GM23248 (cell line): Measurements from ENCODE around the gene MBNL3. TPM values are rescaled to one million over a fixed set of nuclear protein-coding genes. Genes with fewer than 3 reads are reported as not detected.
A peak's percentile ranks its signal among the peaks of the same experiment; 100 is the strongest.

Experiments used
- DNase-seq: peaks from one replicate; pipeline ENCODE4 v3.0.0-alpha.2; 2015
- H2AFZ ChIP-seq: fragments of 200-600 bp; sonication (generic); 2 replicates; pipeline ENCODE4 v1.6.1; 2016; ENCODE audit warnings: antibody characterized with exemption
- H3F3A ChIP-seq: fragments of 200-600 bp; sonication (generic); 2 replicates; pipeline ENCODE4 v1.6.1; 2016; ENCODE audit warnings: mild to moderate bottlenecking, antibody characterized with exemption, mixed run types; ENCODE audit not compliant: insufficient read depth
- H3K27ac ChIP-seq: fragments of 200-600 bp; sonication (generic); 2 replicates; pipeline ENCODE4 v1.5.1; 2016; ENCODE audit warnings: mild to moderate bottlenecking
- H3K27me3 ChIP-seq: fragments of 200-600 bp; sonication (generic); replicated peaks from 2 replicates; pipeline ENCODE4 v1.6.1; 2016; ENCODE audit warnings: mild to moderate bottlenecking; ENCODE audit not compliant: insufficient read depth
- H3K36me3 ChIP-seq: fragments of 200-600 bp; sonication (generic); 2 replicates; pipeline ENCODE4 v1.6.1; 2016; ENCODE audit warnings: low read depth, mild to moderate bottlenecking
- H3K4me1 ChIP-seq: fragments of 200-600 bp; sonication (generic); 2 replicates; pipeline ENCODE4 v1.6.1; 2016; ENCODE audit warnings: mild to moderate bottlenecking; ENCODE audit not compliant: insufficient read depth
- H3K4me2 ChIP-seq: fragments of 200-600 bp; sonication (generic); one replicate; pipeline ENCODE4 v1.6.1; 2016; ENCODE audit warnings: mild to moderate bottlenecking; ENCODE audit not compliant: unreplicated experiment
- H3K4me3 ChIP-seq: fragments of 200-600 bp; sonication (generic); 2 replicates; pipeline ENCODE4 v1.5.1; 2016; ENCODE audit warnings: mild to moderate bottlenecking
- H3K79me2 ChIP-seq: fragments of 200-600 bp; sonication (generic); 2 replicates; pipeline ENCODE4 v1.6.1; 2016; ENCODE audit warnings: mild to moderate bottlenecking; ENCODE audit not compliant: insufficient read depth
- H3K9ac ChIP-seq: fragments of 200-600 bp; sonication (generic); 2 replicates; pipeline ENCODE4 v1.6.1; 2016; ENCODE audit warnings: mild to moderate bottlenecking
- H3K9me2 ChIP-seq: fragments of 200-600 bp; sonication (generic); 2 replicates; pipeline ENCODE4 v1.6.1; 2016; ENCODE audit warnings: mixed run types, mild to moderate bottlenecking, moderate library complexity; ENCODE audit not compliant: insufficient read depth
- H3K9me3 ChIP-seq: fragments of 200-600 bp; sonication (generic); one replicate; pipeline ENCODE4 v1.6.1; 2017; ENCODE audit warnings: low read depth
- H4K20me1 ChIP-seq: fragments of 200-600 bp; sonication (generic); 2 replicates; pipeline ENCODE4 v1.6.0; 2016; ENCODE audit not compliant: insufficient read depth
- EZH2 ChIP-seq: fragments of 200-600 bp; sonication (generic); IDR thresholded peaks from 2 replicates; pipeline ENCODE4 v1.6.1; 2018; ENCODE audit warnings: antibody characterized with exemption, mild to moderate bottlenecking; ENCODE audit not compliant: insufficient read depth, poor library complexity, severe bottlenecking
- EZH2phosphoT487 ChIP-seq: fragments of 200-600 bp; sonication (generic); IDR thresholded peaks from 2 replicates; pipeline ENCODE4 v1.6.1; 2018; ENCODE audit warnings: antibody characterized with exemption, moderate library complexity, mild to moderate bottlenecking, low read depth; ENCODE audit not compliant: insufficient read depth
- WGBS, 2 experiments: methylation state at CpG; one replicate each; pipeline ENCODE4 v1.1.6; 2015 to 2017; ENCODE audit warnings: low lambda C conversion rate in 2 of 2, low coverage in 1 of 2; ENCODE audit errors: missing lambda C conversion rate in 2 of 2; 5-methylcytosine and 5-hydroxymethylcytosine counted together
- in situ Hi-C: fragments of 300-500 bp; cut with MboI; formaldehyde crosslinking; loops from 2 replicates; pipeline ENCODE4 v1.15.0; 2020
- polyA plus RNA-seq: library from polyadenylated mRNA; unstranded; fragments of >200 nt; fragmentation: Nextera tagmentation; extraction: Ambion mirVana; gene quantifications from 2 replicates; pipeline ENCODE4 v1.2.1, GENCODE V29; 2016
- total RNA-seq: library from RNA; depleted of rRNA; stranded (reverse); fragments of >200 nt; shearing (Covaris generic); gene quantifications from 2 replicates; pipeline ENCODE4 v1.2.3, GENCODE V29; 2014

The MBNL3 gene
- total and polyA plus RNA-seq, 2 experiments from 2014 or later = 0.88 to 2.4 TPM

DNA sequence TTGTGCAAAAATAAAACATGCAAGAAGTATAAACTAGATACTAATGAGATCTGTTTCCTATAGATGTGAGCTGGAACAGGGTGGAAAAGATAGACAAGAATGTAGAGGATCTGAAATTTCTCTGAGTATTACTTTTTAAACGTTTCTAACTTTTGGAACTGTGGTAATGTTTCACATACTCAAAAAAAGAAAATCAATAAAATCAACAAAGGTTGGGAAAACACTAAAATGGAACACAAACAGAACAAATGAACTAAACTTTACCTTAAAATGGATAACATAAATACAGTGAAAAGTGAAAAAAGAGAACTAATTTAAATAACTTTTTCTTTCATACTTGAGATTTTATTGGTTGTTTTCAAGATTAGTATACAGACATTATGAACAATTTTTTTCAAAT lies 32.0 kb upstream of the MBNL3 start:
- no peak for TF ChIP-seq EZH2
- no peak for TF ChIP-seq EZH2phosphoT487
- WGBS, 2 experiments = 16 to 50% methylated on average over 1 of the region's 1 CpG
- Histone ChIP-seq H3F3A (no peaks in the 10 kb centered on the region), H3K27ac (no peak overlapping the region), H2AFZ (no peak overlapping the region), H3K4me3 (no peak overlapping the region), H3K36me3 (no peaks in the 10 kb centered on the region), H3K9ac (no peak overlapping the region), H3K9me2 (no peaks in the 10 kb centered on the region), H3K4me1 (no peaks in the 10 kb centered on the region), H4K20me1 (no peaks in the 10 kb centered on the region), H3K9me3 (no peaks in the 10 kb centered on the region), H3K27me3 (no peaks in the 10 kb centered on the region), H3K79me2 (no peaks in the 10 kb centered on the region), H3K4me2 (no peak overlapping the region)
- in situ Hi-C loops = no loop called here
- DNase-seq = no peak

DNA sequence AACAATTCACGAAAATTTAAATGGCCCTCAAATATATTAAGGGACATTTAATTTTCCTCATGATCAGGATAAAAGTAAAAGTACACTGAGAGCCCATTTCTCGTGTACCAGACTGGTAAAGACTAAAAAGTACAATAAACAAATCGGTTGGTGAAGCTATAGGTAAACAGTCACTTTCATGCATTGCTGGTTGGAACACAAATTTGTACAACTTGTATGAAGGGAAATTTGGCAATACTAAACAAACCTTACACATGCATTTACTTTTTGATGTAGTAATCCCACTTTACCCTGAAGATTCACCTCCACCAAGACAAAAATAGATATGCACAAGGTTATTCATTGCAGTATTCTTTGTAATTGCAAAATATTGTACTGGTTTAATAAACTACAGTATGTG lies 31.4 kb upstream of the MBNL3 start:
- in situ Hi-C loops = no loop called here
- no peak overlapping the region for H3K27ac ChIP-seq
- no peaks in the 10 kb centered on the region for H3K79me2 ChIP-seq
- no peaks in the 10 kb centered on the region for H3K4me1 ChIP-seq
- H3K4me2 ChIP-seq = no peak overlapping the region
- no peak for DNase-seq
- H3K4me3 ChIP-seq = no peak overlapping the region
- WGBS, 2 experiments = 35 to 41% methylated on average over 3 of the region's 3 CpGs
- TF ChIP-seq EZH2 = no peak
- TF ChIP-seq EZH2phosphoT487 = no peak
- no peaks in the 10 kb centered on the region for H3K27me3 ChIP-seq
- no peaks in the 10 kb centered on the region for H3K9me3 ChIP-seq
- no peaks in the 10 kb centered on the region for H4K20me1 ChIP-seq
- H3K9me2 ChIP-seq = no peaks in the 10 kb centered on the region
- H2AFZ ChIP-seq = no peak overlapping the region
- H3K9ac ChIP-seq = no peak overlapping the region
- H3K36me3 ChIP-seq = no peaks in the 10 kb centered on the region
- H3F3A ChIP-seq = no peaks in the 10 kb centered on the region

DNA sequence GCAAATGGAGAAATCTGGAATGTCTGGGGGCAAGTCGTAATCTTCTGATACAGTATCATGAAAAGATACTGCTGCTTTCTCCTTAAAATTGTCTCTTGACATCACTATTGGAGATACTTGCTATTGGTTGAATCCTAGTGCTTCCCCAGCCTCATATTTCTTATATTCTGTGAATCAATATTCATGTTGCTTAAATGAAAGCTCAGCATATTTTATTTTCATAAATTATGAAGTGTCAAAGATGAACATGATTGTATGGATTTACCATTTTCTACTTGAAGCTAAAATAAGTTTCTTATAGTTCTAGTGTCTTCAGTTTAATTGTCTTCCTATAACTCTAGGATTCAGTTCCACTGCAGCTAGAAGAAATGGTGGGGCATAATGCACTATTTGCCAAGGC lies 29.6 kb upstream of the MBNL3 start:
- Histone ChIP-seq H3K27me3 (no peaks in the 10 kb centered on the region), H4K20me1 (no peaks in the 10 kb centered on the region), H3K4me2 (no peak overlapping the region), H3K4me1 (no peaks in the 10 kb centered on the region), H2AFZ (no peak overlapping the region), H3K9me2 (no peaks in the 10 kb centered on the region), H3K27ac (no peak overlapping the region), H3K79me2 (no peaks in the 10 kb centered on the region), H3F3A (no peaks in the 10 kb centered on the region), H3K9ac (no peak overlapping the region), H3K4me3 (no peak overlapping the region), H3K36me3 (no peaks in the 10 kb centered on the region), H3K9me3 (no peaks in the 10 kb centered on the region)
- DNase-seq = no peak
- WGBS, 2 experiments = 8 to 18% methylated on average over 1 of the region's 1 CpG
- no peak for TF ChIP-seq EZH2phosphoT487
- no peak for TF ChIP-seq EZH2
- in situ Hi-C loops = no loop called here

DNA sequence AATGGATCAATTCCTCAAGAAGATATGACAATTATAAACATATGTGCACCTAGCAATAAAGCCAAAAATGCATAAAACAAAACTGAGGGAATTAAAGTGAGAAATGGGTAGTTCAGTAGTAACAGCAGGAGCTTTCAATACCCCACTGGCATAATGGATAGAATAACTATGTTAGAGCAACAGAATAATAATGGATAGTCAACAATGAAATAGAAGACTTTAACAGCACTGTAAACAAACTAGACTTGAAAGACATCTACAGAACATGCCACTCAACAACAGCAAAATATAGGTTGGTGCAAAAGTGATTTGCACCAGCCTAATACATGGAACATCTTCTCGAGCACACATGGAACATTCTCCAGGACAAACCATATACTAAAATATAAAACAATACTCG lies 20.0 kb upstream of the MBNL3 start:
- in situ Hi-C loops = no loop called here
- Histone ChIP-seq H3K9ac (no peak overlapping the region), H3K4me3 (no peak overlapping the region), H3F3A (no peaks in the 10 kb centered on the region), H3K4me2 (no peak overlapping the region), H3K36me3 (no peaks in the 10 kb centered on the region), H2AFZ (no peak overlapping the region), H3K9me3 (no peaks in the 10 kb centered on the region), H3K9me2 (no peaks in the 10 kb centered on the region), H3K27ac (no peak overlapping the region), H4K20me1 (no peaks in the 10 kb centered on the region), H3K27me3 (no peaks in the 10 kb centered on the region), H3K79me2 (no peaks in the 10 kb centered on the region), H3K4me1 (no peaks in the 10 kb centered on the region)
- DNase-seq = no peak
- 46 to 47% methylated on average over 2 of the region's 2 CpGs for WGBS, 2 experiments
- no peak for TF ChIP-seq EZH2phosphoT487
- TF ChIP-seq EZH2 = no peak

DNA sequence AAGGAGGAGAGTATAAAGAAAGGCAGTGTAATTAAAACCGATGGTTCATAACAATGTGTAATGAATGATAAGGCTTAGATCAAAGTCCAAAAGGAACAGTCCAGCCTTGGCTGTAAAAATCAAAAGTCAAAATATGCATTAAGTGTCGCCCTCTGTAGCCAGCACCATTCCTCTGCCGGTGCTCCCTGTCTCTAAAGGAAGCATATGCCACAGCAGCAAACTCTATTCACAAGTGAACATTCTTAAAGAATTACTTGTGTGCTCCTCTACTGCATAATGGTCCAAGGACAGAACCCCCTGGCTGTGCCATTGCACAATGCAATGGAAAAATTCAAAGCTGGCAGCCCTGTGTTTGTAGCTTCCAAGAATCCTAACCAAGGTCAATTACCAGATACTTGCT lies 16.3 kb upstream of the MBNL3 start:
- no peaks in the 10 kb centered on the region for H3K79me2 ChIP-seq
- H3K4me3 ChIP-seq = no peak overlapping the region
- H3K36me3 ChIP-seq = no peaks in the 10 kb centered on the region
- WGBS, 2 experiments = 29 to 31% methylated on average over 3 of the region's 3 CpGs
- H3K27me3 ChIP-seq = no peaks in the 10 kb centered on the region
- no peak overlapping the region for H2AFZ ChIP-seq
- no peaks in the 10 kb centered on the region for H3K9me2 ChIP-seq
- TF ChIP-seq EZH2 (no peak), EZH2phosphoT487 (no peak)
- peak; percentile 36 for DNase-seq
- no peaks in the 10 kb centered on the region for H4K20me1 ChIP-seq
- no peak overlapping the region for H3K4me2 ChIP-seq
- in situ Hi-C loops = no loop called here
- no peak overlapping the region for H3K9ac ChIP-seq
- no peaks in the 10 kb centered on the region for H3F3A ChIP-seq
- no peaks in the 10 kb centered on the region for H3K4me1 ChIP-seq
- no peak overlapping the region for H3K27ac ChIP-seq
- no peaks in the 10 kb centered on the region for H3K9me3 ChIP-seq
